H1 (cell line): ENCODE results near the gene BICRAL. TPM values are rescaled to one million over a fixed set of nuclear protein-coding genes. Genes with fewer than 3 reads are reported as not detected.

ENCODE experiments used
- CTCF ChIA-PET: fragments of 300-600 bp; sonication (Branson Sonifier 250); formaldehyde crosslinking; loops from one replicate; lab custom pipeline; 2021; ENCODE audit not compliant: partially characterized antibody; lab: Charles Lee
- POLR2A ChIA-PET: fragments of 300-600 bp; sonication (Branson Sonifier 250); formaldehyde crosslinking; loops from one replicate; lab custom pipeline; 2021; ENCODE audit warnings: inconsistent platforms; ENCODE audit not compliant: partially characterized antibody; lab: Charles Lee
- DNase-seq, 2 experiments: peaks; one replicate each; pipeline versions ENCODE4 v3.0.0 to v3.0.0-alpha.2; 2010 to 2022; ENCODE audit warnings: low spot score in 2 of 2, low read depth in 1 of 2, mixed read lengths in 1 of 2
- FAIRE-seq: peaks from 2 replicates; lab custom pipeline; 2011; peaks lifted over from hg19 to GRCh38; lab: Jason Lieb, UNC
- H2AFZ ChIP-seq: 2 replicates; pipeline ENCODE4 v1.8.1; 2012; ENCODE audit warnings: low read length, inconsistent platforms
- H2AK5ac ChIP-seq: 2 replicates; pipeline ENCODE4 v1.6.1; 2013; ENCODE audit warnings: low read depth, low read length
- H2BK120ac ChIP-seq: replicated peaks from 2 replicates; pipeline ENCODE3; 2013; ENCODE audit warnings: low read depth, low read length, inconsistent platforms
- H2BK12ac ChIP-seq: 2 replicates; pipeline ENCODE4 v1.6.1; 2013; ENCODE audit warnings: low read depth, low read length
- H2BK15ac ChIP-seq: 2 replicates; pipeline ENCODE4 v1.6.1; 2013; ENCODE audit warnings: low read length
- H2BK20ac ChIP-seq: 2 replicates; pipeline ENCODE4 v1.6.1; 2013; ENCODE audit warnings: low read length
- H2BK5ac ChIP-seq: 2 replicates; pipeline ENCODE4 v1.6.1; 2013; ENCODE audit warnings: low read depth, low read length
- H3K14ac ChIP-seq: 2 replicates; pipeline ENCODE4 v1.6.1; 2013; ENCODE audit warnings: inconsistent platforms; ENCODE audit not compliant: insufficient read length
- H3K18ac ChIP-seq: 2 replicates; pipeline ENCODE4 v1.6.1; 2013; ENCODE audit warnings: low read length; ENCODE audit errors: extremely low read depth
- H3K23ac ChIP-seq: 2 replicates; pipeline ENCODE4 v1.6.1; 2013; ENCODE audit warnings: inconsistent platforms; ENCODE audit not compliant: insufficient read length
- H3K23me2 ChIP-seq: 2 replicates; pipeline ENCODE4 v1.6.1; 2013; ENCODE audit warnings: low read depth, low read length
- H3K27ac ChIP-seq: 2 replicates; pipeline ENCODE4 v1.6.1; 2011; ENCODE audit warnings: low read depth, low read length, inconsistent platforms
- H3K27me3 ChIP-seq, 4 experiments: replicated peaks in 1 of 4; 1 replicate in 1 of 4; 2 replicates in 3 of 4; pipeline versions ENCODE4 v1.6.1 to v1.8.1; 2011 to 2013; ENCODE audit warnings: low read length in 3 of 4, mild to moderate bottlenecking in 3 of 4, inconsistent platforms in 2 of 4, mixed read lengths in 2 of 4, moderate library complexity in 1 of 4; ENCODE audit not compliant: control insufficient read depth in 3 of 4, insufficient read depth in 3 of 4; ENCODE audit errors: extremely low read depth in 1 of 4
- H3K36me3 ChIP-seq, 4 experiments: 2 replicates each; pipeline versions ENCODE4 v1.6.1 to v1.8.1; 2011 to 2013; ENCODE audit warnings: mild to moderate bottlenecking in 4 of 4, low read length in 3 of 4, moderate library complexity in 2 of 4, control low read depth in 1 of 4, inconsistent platforms in 1 of 4; ENCODE audit not compliant: insufficient read depth in 4 of 4, control insufficient read depth in 2 of 4
- H3K4ac ChIP-seq: replicated peaks from 2 replicates; pipeline ENCODE3; 2013; ENCODE audit warnings: low read length, low read depth, mixed read lengths, inconsistent platforms; ENCODE audit not compliant: insufficient read length
- H3K4me1 ChIP-seq, 4 experiments: replicated peaks in 1 of 4; 1 replicate in 1 of 4; 2 replicates in 3 of 4; pipeline versions ENCODE4 v1.6.1 to v1.8.1; 2011 to 2013; ENCODE audit warnings: low read length in 3 of 4, inconsistent platforms in 2 of 4, mixed read lengths in 1 of 4; ENCODE audit not compliant: insufficient read depth in 4 of 4, control insufficient read depth in 3 of 4
- H3K4me2 ChIP-seq, 2 experiments: 2 replicates each; pipeline versions ENCODE4 v1.6.1 to v1.8.1; 2011 to 2013; ENCODE audit warnings: low read depth in 2 of 2, low read length in 2 of 2, control low read depth in 1 of 2, inconsistent platforms in 1 of 2, mild to moderate bottlenecking in 1 of 2; ENCODE audit not compliant: insufficient read depth in 1 of 2
- H3K4me3 ChIP-seq, 4 experiments: fragments of 200-600, 300-600 bp in 1 of 4; sonication (generic), shearing (Covaris generic), sonication (Bioruptor Twin) in 1 of 4; 2 replicates each; pipeline versions ENCODE4 v1.5.1 to v1.8.1; 2011 to 2016; ENCODE audit warnings: low read length in 4 of 4, low read depth in 3 of 4, control low read depth in 2 of 4, inconsistent platforms in 2 of 4, mild to moderate bottlenecking in 2 of 4, mixed read lengths in 1 of 4, moderate library complexity in 1 of 4; ENCODE audit not compliant: insufficient read depth in 2 of 4; ENCODE audit errors: extremely low read depth in 1 of 4
- H3K56ac ChIP-seq: replicated peaks from 2 replicates; pipeline ENCODE3; 2013; ENCODE audit warnings: low read depth, mild to moderate bottlenecking, mixed read lengths, low read length, inconsistent platforms; ENCODE audit not compliant: insufficient read length
- H3K79me1 ChIP-seq: 2 replicates; pipeline ENCODE4 v1.6.1; 2013; ENCODE audit warnings: low read depth, low read length, control low read depth
- H3K79me2 ChIP-seq, 2 experiments: 2 replicates each; pipeline versions ENCODE4 v1.6.1 to v1.8.1; 2012 to 2013; ENCODE audit warnings: low read length in 2 of 2, mild to moderate bottlenecking in 2 of 2, inconsistent platforms in 1 of 2; ENCODE audit not compliant: insufficient read depth in 2 of 2, control insufficient read depth in 1 of 2
- H3K9ac ChIP-seq, 4 experiments: replicated peaks in 1 of 4; 1 replicate in 1 of 4; 2 replicates in 3 of 4; pipeline versions ENCODE4 v1.6.1 to v1.8.1; 2011 to 2013; ENCODE audit warnings: low read depth in 3 of 4, low read length in 3 of 4, control low read depth in 2 of 4, mild to moderate bottlenecking in 2 of 4, moderate library complexity in 2 of 4, inconsistent platforms in 1 of 4; ENCODE audit errors: extremely low read depth in 1 of 4
- H3K9me3 ChIP-seq, 2 experiments: 2 replicates each; pipeline versions ENCODE4 v1.6.1 to v1.8.1; 2012 to 2013; ENCODE audit warnings: mild to moderate bottlenecking in 2 of 2, moderate library complexity in 2 of 2, control low read depth in 1 of 2, inconsistent platforms in 1 of 2, low read depth in 1 of 2, low read length in 1 of 2, mixed read lengths in 1 of 2; ENCODE audit not compliant: insufficient read depth in 2 of 2
- H4K20me1 ChIP-seq, 2 experiments: replicated peaks in 1 of 2; 2 replicates each; pipeline versions ENCODE3 to v1.8.1; 2011 to 2013; ENCODE audit warnings: inconsistent platforms in 2 of 2, low read length in 2 of 2, mild to moderate bottlenecking in 1 of 2; ENCODE audit not compliant: insufficient read depth in 2 of 2, control insufficient read depth in 1 of 2
- H4K5ac ChIP-seq: 2 replicates; pipeline ENCODE4 v1.6.1; 2013; ENCODE audit warnings: low read length, low read depth, mixed read lengths, inconsistent platforms; ENCODE audit not compliant: insufficient read length
- H4K8ac ChIP-seq: 2 replicates; pipeline ENCODE4 v1.8.0; 2013; ENCODE audit warnings: mild to moderate bottlenecking, moderate library complexity, low read length, inconsistent platforms; ENCODE audit not compliant: insufficient read depth; ENCODE audit errors: extremely low read depth
- H4K91ac ChIP-seq: replicated peaks from 2 replicates; pipeline ENCODE3; 2013; ENCODE audit warnings: low read length, mixed read lengths, inconsistent platforms; ENCODE audit not compliant: insufficient read length
- ATF3 ChIP-seq: IDR thresholded peaks from 2 replicates; pipeline ENCODE4 v1.6.1; 2011; ENCODE audit warnings: low read depth, mild to moderate bottlenecking, low read length; ENCODE audit not compliant: insufficient read depth
- CBX8 ChIP-seq: fragments of 300-800, 300-1000 bp; sonication (generic); IDR thresholded peaks from 2 replicates; pipeline ENCODE4 v1.7.1; 2016; ENCODE audit warnings: low read depth, low read length, borderline replicate concordance
- CHD1 ChIP-seq: IDR thresholded peaks from 2 replicates; pipeline ENCODE4 v1.6.1; 2012; ENCODE audit warnings: low read depth, low read length, improper control_type of control experiment
- CHD2 ChIP-seq: IDR thresholded peaks from 2 replicates; pipeline ENCODE4 v1.6.1; 2012; ENCODE audit warnings: low read length, improper control_type of control experiment
- KDM1A ChIP-seq: fragments of 200-600, 300-600 bp; sonication (generic); IDR thresholded peaks from 2 replicates; pipeline ENCODE4 v1.7.1; 2016; ENCODE audit warnings: mild to moderate bottlenecking, low read length, borderline replicate concordance
- MAFK ChIP-seq: IDR thresholded peaks from 2 replicates; pipeline ENCODE4 v1.6.1; 2012; ENCODE audit warnings: low read depth, mild to moderate bottlenecking, improper control_type of control experiment, low read length
- SAP30 ChIP-seq: fragments of 300-600 bp; sonication (generic); IDR thresholded peaks from 2 replicates; pipeline ENCODE4 v1.7.1; 2012; ENCODE audit warnings: low read length, moderate library complexity, mild to moderate bottlenecking, inconsistent platforms; ENCODE audit not compliant: insufficient read depth, insufficient replicate concordance
- SUZ12 ChIP-seq: fragments of 200-600 bp; sonication (generic); IDR thresholded peaks from 2 replicates; pipeline ENCODE4 v1.6.1; 2012; ENCODE audit warnings: mild to moderate bottlenecking, inconsistent platforms, low read length, moderate library complexity, mixed read lengths
- TBP ChIP-seq: IDR thresholded peaks from 2 replicates; pipeline ENCODE4 v1.6.1; 2011; ENCODE audit warnings: low read depth, low read length, improper control_type of control experiment
- ZNF274 ChIP-seq: IDR thresholded peaks from 2 replicates; pipeline ENCODE4 v1.7.0; 2012; ENCODE audit warnings: low read length, borderline replicate concordance; ENCODE audit errors: extremely low read depth
- WGBS, 2 experiments: shearing (Covaris generic) in 1 of 2; methylation state at CpG; one replicate each; pipeline versions ENCODE4 v1.1.6 to v1.1.7; 2013 to 2015; ENCODE audit warnings: low lambda C conversion rate in 2 of 2, mixed read lengths in 2 of 2, inconsistent platforms in 1 of 2, low coverage in 1 of 2, missing lambda C conversion rate in 1 of 2; ENCODE audit not compliant: insufficient replicate concordance in 2 of 2, insufficient coverage in 1 of 2, insufficient read length in 1 of 2; ENCODE audit errors: extremely low coverage in 1 of 2, missing lambda C conversion rate in 1 of 2; 5-methylcytosine and 5-hydroxymethylcytosine counted together
- polyA plus RNA-seq, 7 experiments: library from polyadenylated mRNA; depleted of rRNA in 3 of 7; stranded (reverse) in 5 of 7; unstranded in 2 of 7; fragments of >200 nt in 5 of 7; fragments of 200-250 nt in 2 of 7; gene quantifications; 1 replicate in 5 of 7; 2 replicates in 1 of 7; 4 replicates in 1 of 7; pipeline versions ENCODE4 v1.2.1 to v1.2.3, GENCODE V29; 2011 to 2013; ENCODE audit warnings: missing spikeins in 2 of 7, mixed read lengths in 2 of 7
- total RNA-seq: library from RNA; stranded (reverse); fragmentation: NEBNext Ultra II Directional; extraction: Animal tissue kit (Norgen Biotek cat#: 25700); gene quantifications from 2 replicates; pipeline ENCODE4 v1.2.1, GENCODE V29; 2021

Gene BICRAL
- total and polyA plus RNA-seq, 2 of the 8 experiments (the other 6 are each of a cell fraction or from before 2014, with no cell fraction given), result 9.4 to 12.2 TPM

GRCh38 chr6:42891199-42891722 lies 109.4 kb downstream of the BICRAL start:
- H3K18ac ChIP-seq, result peak overlapping the region; percentile 72; the same call in 1 of the 2 replicates
- H2AK5ac ChIP-seq, result no peak overlapping the region
- no peak overlapping the region; the same call in 1 of the 2 replicates for H2BK15ac ChIP-seq
- no peaks in the 10 kb centered on the region for H3K79me2 ChIP-seq
- no peaks in the 10 kb centered on the region for H3K9me3 ChIP-seq
- peaks cover 0 to 11% (median 4%) of the 10 kb centered on the region in 4 experiments; a peak in 4 of 8 replicates for H3K36me3 ChIP-seq
- peaks cover 0 to 5% (median 4%) of the 10 kb centered on the region in 4 experiments; a peak in 5 of 7 replicates for H3K4me1 ChIP-seq
- H2AFZ ChIP-seq, result peak overlapping the region; percentile 87
- H3K9ac ChIP-seq, result peak overlapping the region in 3 of 4 experiments; percentile 68 to 95 (median 91); a peak in 4 of 7 replicates
- H2BK120ac ChIP-seq, result no peak overlapping the region
- 64% methylated on average over 17 of the region's 17 CpGs; no CpG with 5 or more reads in 1 of the 2 experiments for WGBS, 2 experiments
- peak overlapping the region; percentile 29; the same call in 1 of the 2 replicates for H2BK12ac ChIP-seq
- H3K23ac ChIP-seq, result no peak overlapping the region
- peaks cover 4% of the 10 kb centered on the region; the same call in 1 of the 2 replicates for H3K23me2 ChIP-seq
- H3K4me2 ChIP-seq, result peak overlapping the region; percentile 74 to 97
- H3K79me1 ChIP-seq, result no peaks in the 10 kb centered on the region
- no peak for FAIRE-seq
- peak overlapping the region; percentile 81 for H3K4ac ChIP-seq
- H2BK5ac ChIP-seq, result peak overlapping the region; percentile 82; the same call in 1 of the 2 replicates
- peak overlapping the region; percentile 89 for H3K56ac ChIP-seq
- CTCF ChIA-PET, result interaction anchor here (0.8 to 1.0 kb wide), 2 partner anchors 13 to 206 kb away, joined by 3 read pairs; no protein-coding TSS in a partner anchor
- H4K20me1 ChIP-seq, result no peaks in the 10 kb centered on the region
- H4K8ac ChIP-seq, result peak overlapping the region; percentile 74
- peak overlapping the region; percentile 89 for H4K5ac ChIP-seq
- peak overlapping the region; percentile 72 for H4K91ac ChIP-seq
- no peaks in the 10 kb centered on the region for H3K27me3 ChIP-seq
- no peak for DNase-seq
- H2BK20ac ChIP-seq, result no peak overlapping the region
- POLR2A ChIA-PET, result interaction anchor here (0.7 to 7.0 kb wide), 21 partner anchors 8 to 450 kb away, joined by 3 to 130 read pairs (median 4); partner anchors contain the start of genes BICRAL, CNPY3, PEX6 and RPL7L1
- no peak overlapping the region for H3K14ac ChIP-seq
- H3K4me3 ChIP-seq, result peak overlapping the region; percentile 76 to 94 (median 84)
- peak overlapping the region; percentile 94; the same call in 1 of the 2 replicates for H3K27ac ChIP-seq
- TF ChIP-seq KDM1A (no peak), SAP30 (no peak), CBX8 (no peak), CHD1 (no peak), MAFK (no peak), TBP (no peak), SUZ12 (no peak), CHD2 (no peak), ZNF274 (no peak), ATF3 (no peak)
